T-helper 22 cell (primary cell): ENCODE measurements around the gene BCAS4.
"Not testable (repeated sequence)": the region's sequence is repeated elsewhere in the genome, so short reads cannot be mapped to it uniquely, and the experiment has no call there.

Source experiments
- DNase-seq: peaks from one replicate; pipeline ENCODE4 v3.0.0-alpha.2; 2020; ENCODE audit warnings: low read depth

Gene BCAS4

GRCh38 chr20:50876063-50876685, 81.3 kb downstream of the BCAS4 start:
- DNase-seq, result no peak

GRCh38 chr20:50876816-50877215, 82.0 kb downstream of the BCAS4 start:
- no peak for DNase-seq

GRCh38 chr20:50877232-50877743, 82.4 kb downstream of the BCAS4 start:
- no peak for DNase-seq

- no peak for DNase-seq
These were observed 85.0 kb downstream of the BCAS4 start for GRCh38 chr20:50879649-50880550.

- not testable (repeated sequence) for DNase-seq
These were observed 87.0 kb downstream of the BCAS4 start for GRCh38 chr20:50881759-50882424.

GRCh38 chr20:50883856-50884255, 89.0 kb downstream of the BCAS4 start:
- DNase-seq, result no peak

- DNase-seq, result no peak
These were observed 90.2 kb downstream of the BCAS4 start for GRCh38 chr20:50885068-50885467.

- no peak for DNase-seq
These were observed 90.9 kb downstream of the BCAS4 start for GRCh38 chr20:50885781-50886180.

- DNase-seq, result no peak
These were observed 91.4 kb downstream of the BCAS4 start for GRCh38 chr20:50886184-50886790.

GRCh38 chr20:50887576-50887975, 92.7 kb downstream of the BCAS4 start:
- DNase-seq, result no peak

- no peak for DNase-seq
These were observed 96.3 kb downstream of the BCAS4 start for GRCh38 chr20:50891138-50891537.

GRCh38 chr20:50892394-50892793, 97.5 kb downstream of the BCAS4 start:
- DNase-seq, result no peak

GRCh38 chr20:50893620-50894019, 98.8 kb downstream of the BCAS4 start:
- no peak for DNase-seq

GRCh38 chr20:50895111-50895830, 100.4 kb downstream of the BCAS4 start:
- DNase-seq, result no peak

- no peak for DNase-seq
These were observed 103.6 kb downstream of the BCAS4 start for GRCh38 chr20:50898475-50898874.

GRCh38 chr20:50900261-50900660, 105.4 kb downstream of the BCAS4 start:
- no peak for DNase-seq

GRCh38 chr20:50901301-50901700, 106.4 kb downstream of the BCAS4 start:
- DNase-seq, result no peak

GRCh38 chr20:50903353-50904051, 108.6 kb downstream of the BCAS4 start:
- DNase-seq, result no peak

GRCh38 chr20:50904067-50904570, 109.3 kb downstream of the BCAS4 start:
- no peak for DNase-seq

- DNase-seq, result no peak
These were observed 114.6 kb downstream of the BCAS4 start for GRCh38 chr20:50909413-50909812.

- DNase-seq, result no peak
These were observed 116.2 kb downstream of the BCAS4 start for GRCh38 chr20:50911030-50911429.
